Prostate gland (tissue), 2 donors: ENCODE measurements around the gene SMYD1. TPM values are rescaled to one million over a fixed set of nuclear protein-coding genes. Genes with fewer than 3 reads are reported as not detected.
"Not testable (repeated sequence)": the region's sequence is repeated elsewhere in the genome, so short reads cannot be mapped to it uniquely, and the experiment has no call there.

Experiments used
- DNase-seq: peaks from one replicate; pipeline ENCODE4 v3.0.0-alpha.2; 2019; ENCODE audit warnings: low spot score
- H3K27ac ChIP-seq, 2 donors: fragments of 200-600 bp; sonication (generic); 2 replicates each; pipeline ENCODE4 v1.5.1; 2017 to 2019
- H3K27me3 ChIP-seq: fragments of 200-600 bp; sonication (generic); replicated peaks from 2 replicates; pipeline ENCODE4 v1.5.1; 2019; ENCODE audit not compliant: insufficient read depth
- H3K36me3 ChIP-seq, 2 donors: fragments of 200-600 bp; sonication (generic); 1 replicate in 1 of 2; 2 replicates in 1 of 2; pipeline versions ENCODE4 v1.5.1 to v1.8.1; 2017 to 2019
- H3K4me1 ChIP-seq: fragments of 200-600 bp; sonication (generic); replicated peaks from 2 replicates; pipeline ENCODE4 v1.5.1; 2019
- H3K4me3 ChIP-seq, 2 donors: fragments of 200-600 bp; sonication (generic); 2 replicates each; pipeline ENCODE4 v1.5.1; 2017 to 2019
- H3K9me3 ChIP-seq: fragments of 200-600 bp; sonication (generic); 2 replicates; pipeline ENCODE4 v1.5.1; 2017
- POLR2A ChIP-seq: fragments of 450-650 bp; IDR thresholded peaks from one replicate; pipeline ENCODE4 v1.6.1; 2016; ENCODE audit warnings: antibody characterized with exemption, mild to moderate bottlenecking
- POLR2AphosphoS5 ChIP-seq: sonication (generic); formaldehyde crosslinking; IDR thresholded peaks from one replicate; pipeline ENCODE4 v1.6.1; 2017; ENCODE audit warnings: antibody characterized with exemption
- WGBS: methylation state at CpG from one replicate; pipeline ENCODE4 v1.1.5; 2018; 5-methylcytosine and 5-hydroxymethylcytosine counted together
- intact Hi-C: fragments of 100-400 bp; cut with DNase I; formaldehyde crosslinking; loops from one replicate; pipeline ENCODE4 v1.14.2; 2022
- total RNA-seq, 2 donors: library from RNA; depleted of rRNA; stranded (reverse); fragments of >200 nt; gene quantifications; one replicate each; pipeline ENCODE4 v1.1.0, GENCODE V29; 2016
- TF ChIP-seq, protein P1 (sequence below), 4 experiments: fragments of 200-600 bp in 2 of 4; fragments of 450-650 bp in 2 of 4; sonication (generic) in 2 of 4; IDR thresholded peaks; 1 replicate in 3 of 4; 2 replicates in 1 of 4; pipeline ENCODE4 v1.5.1; 2016 to 2019; ENCODE audit warnings: antibody characterized with exemption in 4 of 4, mild to moderate bottlenecking in 2 of 4, moderate library complexity in 2 of 4

Gene SMYD1
- total RNA-seq, 2 donors from 2014 or later, result 2.4 to 3.7 TPM

DNA sequence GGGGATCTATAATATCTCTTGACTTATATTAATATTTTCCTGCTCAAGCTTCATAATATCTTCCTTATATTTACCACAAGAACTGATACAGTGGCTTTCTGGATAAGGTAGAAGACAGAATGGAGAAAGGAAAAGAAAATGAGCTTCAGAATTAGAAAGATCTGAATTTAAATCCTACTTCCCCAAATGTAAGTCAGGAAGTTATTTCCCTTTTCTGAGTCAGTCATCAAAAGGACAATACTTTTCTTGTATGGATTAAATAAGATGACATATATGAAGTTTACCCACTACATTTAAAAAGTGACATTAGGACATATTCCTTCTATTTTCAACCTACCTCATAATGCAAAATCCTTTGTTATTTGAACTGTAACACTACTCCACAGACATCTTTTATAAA is 31.0 kb upstream of the SMYD1 start:
- no peak for DNase-seq
- Histone ChIP-seq H3K4me1 (no peaks in the 10 kb centered on the region), H3K27me3 (no peaks in the 10 kb centered on the region), H3K27ac (no peak overlapping the region), H3K4me3 (no peak overlapping the region), H3K9me3 (no peaks in the 10 kb centered on the region), H3K36me3 (no peaks in the 10 kb centered on the region)
- TF ChIP-seq POLR2A (no peak), POLR2AphosphoS5 (no peak)
- TF ChIP-seq, protein P1, sequence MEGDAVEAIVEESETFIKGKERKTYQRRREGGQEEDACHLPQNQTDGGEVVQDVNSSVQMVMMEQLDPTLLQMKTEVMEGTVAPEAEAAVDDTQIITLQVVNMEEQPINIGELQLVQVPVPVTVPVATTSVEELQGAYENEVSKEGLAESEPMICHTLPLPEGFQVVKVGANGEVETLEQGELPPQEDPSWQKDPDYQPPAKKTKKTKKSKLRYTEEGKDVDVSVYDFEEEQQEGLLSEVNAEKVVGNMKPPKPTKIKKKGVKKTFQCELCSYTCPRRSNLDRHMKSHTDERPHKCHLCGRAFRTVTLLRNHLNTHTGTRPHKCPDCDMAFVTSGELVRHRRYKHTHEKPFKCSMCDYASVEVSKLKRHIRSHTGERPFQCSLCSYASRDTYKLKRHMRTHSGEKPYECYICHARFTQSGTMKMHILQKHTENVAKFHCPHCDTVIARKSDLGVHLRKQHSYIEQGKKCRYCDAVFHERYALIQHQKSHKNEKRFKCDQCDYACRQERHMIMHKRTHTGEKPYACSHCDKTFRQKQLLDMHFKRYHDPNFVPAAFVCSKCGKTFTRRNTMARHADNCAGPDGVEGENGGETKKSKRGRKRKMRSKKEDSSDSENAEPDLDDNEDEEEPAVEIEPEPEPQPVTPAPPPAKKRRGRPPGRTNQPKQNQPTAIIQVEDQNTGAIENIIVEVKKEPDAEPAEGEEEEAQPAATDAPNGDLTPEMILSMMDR (IDR thresholded peaks at IDR 0.05), result no peak
- intact Hi-C loops, result no loop called here

DNA sequence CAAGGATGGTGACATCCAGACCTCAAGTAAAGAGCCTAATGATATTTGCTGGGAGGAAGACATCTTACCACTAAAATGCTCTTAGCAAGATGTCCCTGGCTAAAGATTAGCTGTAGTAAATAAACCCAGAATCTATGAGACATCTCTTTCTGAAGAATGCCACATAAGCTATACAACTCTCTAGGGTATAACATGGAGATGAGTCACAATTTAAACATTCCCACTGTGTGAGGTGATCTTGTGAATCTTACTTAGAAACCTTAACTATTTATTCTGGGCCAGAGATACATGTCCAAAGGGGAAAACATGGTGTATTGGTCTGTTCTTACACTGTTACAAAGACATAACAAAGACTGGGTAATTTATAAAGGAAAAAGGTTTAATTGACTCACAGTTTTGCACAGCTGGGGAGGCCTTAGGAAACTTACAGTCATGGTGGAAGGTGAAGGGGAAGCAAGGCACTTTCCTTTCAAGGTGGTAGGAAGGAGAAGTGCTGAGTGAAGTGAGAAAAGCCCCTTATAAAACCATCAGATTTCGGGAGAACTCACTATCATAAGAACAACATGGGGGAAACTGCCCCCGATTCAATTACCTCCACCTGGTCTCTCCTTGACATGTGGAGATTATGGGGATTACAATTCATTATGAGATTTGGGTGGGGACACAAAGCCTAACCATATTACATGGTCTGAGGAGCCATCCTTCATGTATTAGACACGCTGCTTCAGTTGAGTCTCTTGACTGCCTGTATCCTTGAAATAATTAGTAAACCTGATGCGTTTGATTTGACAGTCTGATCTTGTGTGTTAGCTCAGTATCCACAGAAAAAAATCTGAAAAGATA is 29.1 kb upstream of the SMYD1 start:
- no peak overlapping the region for H3K4me3 ChIP-seq
- TF ChIP-seq POLR2AphosphoS5 (no peak), POLR2A (no peak)
- TF ChIP-seq, protein P1 (IDR thresholded peaks at IDR 0.05), result no peak
- no peak for DNase-seq
- H3K27me3 ChIP-seq, result no peaks in the 10 kb centered on the region
- intact Hi-C loops, result no loop called here
- 94% methylated on average over 4 of the region's 4 CpGs for WGBS
- H3K9me3 ChIP-seq, result no peaks in the 10 kb centered on the region
- no peak overlapping the region for H3K27ac ChIP-seq
- H3K36me3 ChIP-seq, result no peaks in the 10 kb centered on the region
- H3K4me1 ChIP-seq, result no peaks in the 10 kb centered on the region

DNA sequence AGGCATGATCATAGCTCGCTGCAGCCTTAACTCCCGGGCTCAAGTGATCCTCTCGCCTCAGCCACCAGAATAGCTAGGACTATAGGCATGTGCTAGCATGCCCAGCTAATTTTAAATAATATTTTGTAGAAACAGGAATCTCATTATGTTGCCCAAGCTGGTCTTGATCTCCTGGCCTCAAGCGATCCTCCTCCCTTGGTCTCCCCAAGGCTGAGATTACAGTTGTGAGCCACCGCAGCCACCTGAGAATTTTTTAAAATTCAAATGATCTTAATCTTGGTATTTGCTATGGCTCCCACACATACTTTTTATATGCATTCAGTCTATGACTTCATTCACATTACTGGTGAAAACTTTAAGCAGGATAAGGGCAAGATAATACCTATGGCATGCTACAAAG is 25.1 kb upstream of the SMYD1 start:
- intact Hi-C loops, result no loop called here
- no peak for DNase-seq
- H3K9me3 ChIP-seq, result no peaks in the 10 kb centered on the region
- 90% methylated on average over 5 of the region's 5 CpGs for WGBS
- H3K4me3 ChIP-seq, result no peak overlapping the region
- H3K4me1 ChIP-seq, result no peaks in the 10 kb centered on the region
- H3K36me3 ChIP-seq, result no peaks in the 10 kb centered on the region
- H3K27me3 ChIP-seq, result no peaks in the 10 kb centered on the region
- H3K27ac ChIP-seq, result no peak overlapping the region
- TF ChIP-seq POLR2A (no peak), POLR2AphosphoS5 (no peak)
- TF ChIP-seq, protein P1 (IDR thresholded peaks at IDR 0.05), result no peak

DNA sequence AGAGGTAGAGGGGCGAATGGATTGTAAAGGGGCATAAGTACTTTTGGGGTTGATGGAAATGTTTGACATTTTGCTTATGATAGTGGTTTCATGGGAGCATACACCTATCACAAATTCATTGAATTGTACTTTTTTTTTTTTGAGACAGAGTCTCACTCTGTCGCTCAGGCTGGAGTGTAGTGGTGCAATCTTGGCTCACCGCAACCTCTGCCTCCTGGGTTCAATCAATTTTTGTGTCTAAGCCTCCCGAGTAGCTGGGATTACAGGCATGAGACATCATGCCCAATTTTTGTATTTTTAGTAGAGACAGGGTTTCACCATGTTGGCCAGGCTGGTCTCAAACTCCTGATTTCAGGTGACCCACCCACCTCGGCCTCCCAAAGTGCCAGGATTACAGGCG is 22.1 kb upstream of the SMYD1 start:
- H3K4me3 ChIP-seq, H3K4me1 ChIP-seq, H3K36me3 ChIP-seq, H3K27ac ChIP-seq, DNase-seq, intact Hi-C loops, H3K27me3 ChIP-seq, H3K9me3 ChIP-seq: not testable (repeated sequence)
- WGBS, result 96% methylated on average over 6 of the region's 6 CpGs

DNA sequence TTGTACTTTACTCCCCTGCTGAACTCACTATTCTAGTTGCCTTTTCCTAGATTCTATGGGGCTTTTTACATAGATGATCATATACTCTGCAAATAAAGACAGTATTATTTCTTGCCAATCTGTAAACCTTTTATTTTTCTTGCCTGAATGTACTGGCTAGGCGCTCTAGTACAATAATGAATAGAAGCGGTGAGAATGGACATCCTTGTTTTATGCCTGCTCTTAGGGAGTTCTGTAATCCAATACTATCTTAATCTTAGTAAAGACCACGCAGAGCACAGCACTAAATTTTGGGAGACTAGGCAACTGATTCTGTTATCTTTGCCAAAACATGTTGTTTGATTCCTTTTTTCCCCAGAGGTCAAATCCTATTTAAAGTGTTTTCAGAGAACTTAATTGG is 19.1 kb upstream of the SMYD1 start:
- Histone ChIP-seq H3K4me3 (no peak overlapping the region), H3K9me3 (no peaks in the 10 kb centered on the region), H3K36me3 (no peaks in the 10 kb centered on the region), H3K27ac (no peak overlapping the region), H3K4me1 (no peaks in the 10 kb centered on the region), H3K27me3 (no peaks in the 10 kb centered on the region)
- WGBS, result 82% methylated on average over 3 of the region's 3 CpGs
- TF ChIP-seq POLR2A (no peak), POLR2AphosphoS5 (no peak)
- TF ChIP-seq, protein P1 (IDR thresholded peaks at IDR 0.05), result no peak
- DNase-seq, result no peak
- intact Hi-C loops, result no loop called here
